K562 (cell line): Measurements from ENCODE around the gene CEBPB. TPM values are rescaled to one million over a fixed set of nuclear protein-coding genes. Genes with fewer than 3 reads are reported as not detected.

Experiments
- ATAC-seq: fragments of 200-7000 bp; cut with Tn5 transposase; 3 replicates; pipeline ENCODE4 v1.9.1; 2020; ENCODE audit warnings: moderate library complexity
- BruUV-seq: library from RNA; stranded (reverse); fragments of 400-500 nt; replicated peaks from 2 replicates; lab custom pipeline; 2021; lab: Mats Ljungman, UMichigan
- CTCF ChIA-PET: fragments of 300-600 bp; formaldehyde crosslinking; extraction: SDS; loops from one replicate; lab custom pipeline; 2021; ENCODE audit warnings: low intra/inter-chr PET ratio; lab: Yijun Ruan, JAX
- POLR2A ChIA-PET: fragments of 300-600, 350-650 bp; sonication (Branson Sonifier 250); formaldehyde crosslinking; extraction: SDS; loops from one replicate; lab custom pipeline; 2021; ENCODE audit warnings: antibody characterized with exemption, inconsistent platforms; lab: Yijun Ruan, JAX
- DNase-seq, 4 experiments: peaks; one replicate each; pipeline versions ENCODE4 v3.0.0 to v3.0.0-alpha.2; 2011 to 2018; ENCODE audit warnings: low spot score in 3 of 4, mixed read lengths in 3 of 4; ENCODE audit errors: extremely low read depth in 1 of 4
- FAIRE-seq: peaks from 2 replicates; lab custom pipeline; 2011; peaks lifted over from hg19 to GRCh38; lab: Jason Lieb, UNC
- H2AFZ ChIP-seq: 2 replicates; pipeline ENCODE4 v1.6.0; 2011; ENCODE audit warnings: low read depth, low read length, control low read depth, inconsistent platforms
- H3K27ac ChIP-seq: fragments of 200-600 bp; 3 replicates; pipeline ENCODE4 v1.8.0; 2011; ENCODE audit warnings: low read depth, mild to moderate bottlenecking, control low read depth, inconsistent platforms, low read length, moderate library complexity, mixed read lengths; ENCODE audit errors: extremely low read depth
- H3K27me3 ChIP-seq, 2 experiments: fragments of 300-600 bp in 1 of 2; 2 replicates in 1 of 2; 3 replicates in 1 of 2; pipeline versions ENCODE4 v1.6.0 to v1.8.0; 2011; ENCODE audit warnings: inconsistent platforms in 2 of 2, low read length in 2 of 2, mild to moderate bottlenecking in 1 of 2, mixed read lengths in 1 of 2, moderate library complexity in 1 of 2; ENCODE audit not compliant: control insufficient read depth in 2 of 2, insufficient read depth in 2 of 2
- H3K36me3 ChIP-seq: fragments of 300-600 bp; 3 replicates; pipeline ENCODE4 v1.8.0; 2011; ENCODE audit warnings: mild to moderate bottlenecking, low read length, inconsistent platforms; ENCODE audit not compliant: control insufficient read depth, insufficient read depth
- H3K4me1 ChIP-seq, 2 experiments: fragments of 200-600 bp in 1 of 2; replicated peaks in 1 of 2; 2 replicates in 1 of 2; 3 replicates in 1 of 2; pipeline versions ENCODE4 v1.5.1 to v1.8.0; 2011; ENCODE audit warnings: inconsistent platforms in 2 of 2, low read length in 2 of 2, mild to moderate bottlenecking in 1 of 2, mixed read lengths in 1 of 2, moderate library complexity in 1 of 2; ENCODE audit not compliant: control insufficient read depth in 2 of 2, insufficient read depth in 2 of 2
- H3K4me2 ChIP-seq: 2 replicates; pipeline ENCODE4 v1.6.1; 2011; ENCODE audit warnings: low read length, control low read depth, inconsistent platforms, mixed read lengths; ENCODE audit not compliant: insufficient read depth
- H3K4me3 ChIP-seq: fragments of 200-600 bp; sonication (generic), shearing (Covaris generic); 2 replicates; pipeline ENCODE4 v1.5.1; 2016; ENCODE audit warnings: control low read depth, inconsistent platforms
- H3K79me2 ChIP-seq: fragments of 200-600 bp; 3 replicates; pipeline ENCODE4 v1.8.0; 2011; ENCODE audit warnings: low read length, inconsistent platforms; ENCODE audit not compliant: control insufficient read depth, insufficient read depth
- H3K9ac ChIP-seq, 2 experiments: 2 replicates each; pipeline versions ENCODE4 v1.6.0 to v1.6.1; 2011; ENCODE audit warnings: low read depth in 2 of 2, low read length in 2 of 2, control low read depth in 1 of 2, inconsistent platforms in 1 of 2, mild to moderate bottlenecking in 1 of 2, mixed read lengths in 1 of 2; ENCODE audit not compliant: insufficient read depth in 1 of 2
- H3K9me1 ChIP-seq: one replicate; pipeline ENCODE4 v1.6.0; 2011; ENCODE audit warnings: inconsistent platforms, mild to moderate bottlenecking, low read length, moderate library complexity; ENCODE audit not compliant: control insufficient read depth, insufficient read depth
- H3K9me3 ChIP-seq: replicated peaks from 2 replicates; pipeline ENCODE4 v1.5.1; 2011; ENCODE audit warnings: low read depth, low read length, inconsistent platforms; ENCODE audit not compliant: control insufficient read depth, insufficient read depth
- H4K20me1 ChIP-seq: replicated peaks from 2 replicates; pipeline ENCODE4 v1.6.1; 2011; ENCODE audit warnings: low read length, inconsistent platforms, mixed read lengths; ENCODE audit not compliant: control insufficient read depth, insufficient read depth
- ATF3 ChIP-seq, 2 experiments: fragments of 450-650 bp in 1 of 2; sonication (generic) in 1 of 2; formaldehyde crosslinking in 1 of 2; IDR thresholded peaks in 1 of 2; conservative IDR thresholded peaks in 1 of 2; 2 replicates each; pipeline versions ENCODE4 v1.6.1 to v1.8.1; 2016 to 2023; ENCODE audit warnings: mild to moderate bottlenecking in 2 of 2, moderate library complexity in 2 of 2, inconsistent platforms in 1 of 2, missing genetic modification reagents in 1 of 2
- DNMT1 ChIP-seq: fragments of 450-650 bp; IDR thresholded peaks from 2 replicates; pipeline ENCODE4 v1.6.1; 2016; ENCODE audit warnings: antibody characterized with exemption, mild to moderate bottlenecking
- NFE2 ChIP-seq: IDR thresholded peaks from 2 replicates; pipeline ENCODE4 v1.6.1; 2014; ENCODE audit warnings: antibody characterized with exemption, low read depth
- NFXL1 ChIP-seq: fragments of 450-650 bp; formaldehyde crosslinking; IDR thresholded peaks from 2 replicates; pipeline ENCODE4 v1.4.0; 2021; ENCODE audit warnings: mild to moderate bottlenecking
- POU5F1 ChIP-seq: fragments of 150-350 bp; IDR thresholded peaks from 2 replicates; pipeline ENCODE4 v1.6.1; 2014; ENCODE audit warnings: borderline replicate concordance, low read length, low read depth, mild to moderate bottlenecking; ENCODE audit not compliant: partially characterized antibody
- TCFL5 ChIP-seq: fragments of 250-450 bp; sonication (Bioruptor Pico); conservative IDR thresholded peaks from 2 replicates; pipeline ENCODE4 v1.6.1; 2021; ENCODE audit warnings: mild to moderate bottlenecking, moderate library complexity, matching md5 sums
- ZNF197 ChIP-seq: fragments of 200-800 bp; sonication (Bioruptor generic); IDR thresholded peaks from 2 replicates; pipeline ENCODE4 v1.6.1; 2016; ENCODE audit warnings: low read depth, missing genetic modification characterization, missing compliant biosample characterization
- ZNF224 ChIP-seq: sonication (generic); formaldehyde crosslinking; IDR thresholded peaks from 2 replicates; pipeline ENCODE4 v1.8.0; 2022; ENCODE audit warnings: mild to moderate bottlenecking, missing genetic modification reagents
- ZNF407 ChIP-seq: fragments of 450-650 bp; IDR thresholded peaks from 2 replicates; pipeline ENCODE4 v1.6.1; 2016; ENCODE audit warnings: low read depth
- ZNF449 ChIP-seq: fragments of 250-450 bp; sonication (Bioruptor Pico); IDR thresholded peaks from 2 replicates; pipeline ENCODE4 v1.8.0; 2022; ENCODE audit warnings: moderate library complexity, mild to moderate bottlenecking, inconsistent platforms
- WGBS: fragments of 100-300 bp; shearing (Covaris generic); methylation state at CpG from one replicate; pipeline ENCODE4 v1.1.6; 2016; ENCODE audit warnings: low coverage, mixed read lengths; ENCODE audit not compliant: insufficient coverage; ENCODE audit errors: missing lambda C conversion rate; 5-methylcytosine and 5-hydroxymethylcytosine counted together
- in situ Hi-C: fragments of 300-500 bp; cut with MboI; formaldehyde crosslinking; loops from 4 replicates; pipeline ENCODE4 v1.15.0; 2018; ENCODE audit warnings: inconsistent platforms, mixed read lengths
- intact Hi-C: fragments of 100-400 bp; cut with micrococcal nuclease; formaldehyde crosslinking; loops from 2 replicates; pipeline ENCODE4 v1.14.2; 2022
- polyA plus RNA-seq, 8 experiments: library from polyadenylated mRNA; depleted of rRNA in 4 of 8; stranded (reverse) in 5 of 8; unstranded in 3 of 8; fragments of >200 nt; fragmentation: Nextera tagmentation in 2 of 8; fragmentation: Illumina TruSeq in 1 of 8; extraction: Ambion mirVana in 2 of 8; extraction: Trizol in 1 of 8; gene quantifications; 2 replicates each; pipeline versions ENCODE4 v1.2.1 to v1.2.3, GENCODE V29; 2011 to 2014; ENCODE audit warnings: inconsistent platforms in 1 of 8, missing spikeins in 1 of 8
- total RNA-seq, 7 experiments: library from RNA; depleted of rRNA in 6 of 7; stranded (reverse); fragments of >200 nt in 6 of 7; fragmentation: Illumina TruSeq in 2 of 7; extraction: Trizol in 2 of 7; gene quantifications; 2 replicates each; pipeline versions ENCODE4 v1.2.1 to v1.2.3, GENCODE V29; 2011 to 2021; ENCODE audit warnings: low replicate concordance in 1 of 7

Gene CEBPB
- total and polyA plus RNA-seq, 9 of the 15 experiments (the other 6 are each of a cell fraction or from before 2014, with no cell fraction given): 1.2 to 72.6 (median 7.8) TPM

GRCh38 chr20:50216543-50217206 is 26.0 kb downstream of the CEBPB start:
- Histone ChIP-seq H3K4me2 (no peak overlapping the region), H4K20me1 (no peaks in the 10 kb centered on the region), H3K36me3 (no peaks in the 10 kb centered on the region), H3K9me3 (no peaks in the 10 kb centered on the region), H3K4me1 (peaks cover 0 to 7% of the 10 kb centered on the region in 2 experiments; a peak in 1 of 5 replicates), H3K27me3 (peaks cover 12 to 30% of the 10 kb centered on the region in 2 experiments; a peak in 4 of 5 replicates), H3K9me1 (no peaks in the 10 kb centered on the region), H3K79me2 (no peaks in the 10 kb centered on the region), H3K9ac (no peak overlapping the region), H2AFZ (no peak overlapping the region), H3K27ac (no peak overlapping the region), H3K4me3 (no peak overlapping the region)
- ChIA-PET POLR2A (interaction anchor here (0.7 to 1.8 kb wide), 6 partner anchors 10 to 119 kb away, joined by 3 to 7 read pairs (median 4); no protein-coding TSS in a partner anchor), CTCF (no interaction called here)
- in situ Hi-C loops (no loop called here), intact Hi-C loops (no loop called here)
- WGBS: 9% methylated on average over 4 of the region's 4 CpGs
- ATAC-seq (no peak), DNase-seq (no peak), FAIRE-seq (no peak)
- BruUV-seq: no TSS peak
- no peak for TF ChIP-seq ZNF224 (CRISPR knock-in tag)
- no peak for TF ChIP-seq NFE2
- no peak for TF ChIP-seq DNMT1
- no peak for TF ChIP-seq ZNF407
- no peak for TF ChIP-seq ATF3 (IDR thresholded peaks at IDR 0.05)
- no peak for TF ChIP-seq ATF3 (CRISPR knock-in tag; conservative IDR thresholded peaks at IDR 0.05)
- TF ChIP-seq ZNF197 (CRISPR knock-in tag): no peak
- TF ChIP-seq ZNF449 (CRISPR knock-in tag): no peak
- no peak for TF ChIP-seq TCFL5 (CRISPR knock-in tag)
- TF ChIP-seq NFXL1: no peak
- no peak for TF ChIP-seq POU5F1
